ENCODE data around the gene HNRNPM. TPM values are rescaled to one million over a fixed set of nuclear protein-coding genes. Genes with fewer than 3 reads are reported as not detected.

The HNRNPM gene
- total RNA-seq, 1 experiment from 2014 or later = 298 TPM

GRCh38 chr19:8403098-8403819 is 41.5 kb upstream of the HNRNPM start:
- no peak overlapping the region for H3K27ac ChIP-seq (ENCODE audit: low read depth, low read length)
- H3K4me2 ChIP-seq (ENCODE audit: low read length) = no peak overlapping the region
- H3K4me3 ChIP-seq (replicated peaks in 1 of 2; ENCODE audit: low read depth in 1 of 2, low read length in 2 of 2) = no peak overlapping the region
- H3K9me3 ChIP-seq (ENCODE audit: control insufficient read depth in 1 of 2, insufficient read depth in 1 of 2, low read depth in 1 of 2, low read length in 2 of 2) = no peaks in the 10 kb centered on the region
- no peaks in the 10 kb centered on the region for H3K4me1 ChIP-seq (ENCODE audit: control insufficient read depth in 1 of 2, insufficient read depth in 2 of 2, low read length in 2 of 2)
- BruUV-seq (replicated peaks) = no TSS peak
- ChIA-PET CTCF (interaction anchor here (0.7 kb wide), 1 partner anchor 13 kb away, joined by 3 read pairs; the partner anchor contains the start of gene RAB11B), POLR2A (no interaction called here), RAD21 (ENCODE audit: low non-redundant PET in 1 of 2, low total read pairs in 2 of 2, uncharacterized antibody in 2 of 2, unreplicated experiment in 2 of 2) (no interaction called here)
- H4K20me1 ChIP-seq (ENCODE audit: insufficient read depth) = no peaks in the 10 kb centered on the region
- H3K27me3 ChIP-seq (ENCODE audit: insufficient read depth, low read length) = no peaks in the 10 kb centered on the region
- no peak for DNase-seq (ENCODE audit: low read depth, low spot score)
- intact Hi-C loops (cut with micrococcal nuclease) = no loop called here
- TF ChIP-seq SIN3A (IDR thresholded peaks at IDR 0.05; ENCODE audit: low read depth) (no peak), EGR1 (IDR thresholded peaks at IDR 0.05; ENCODE audit: low read depth) (no peak), ZNF274 (IDR thresholded peaks at IDR 0.05; ENCODE audit: low read depth, low read length) (no peak), FOSL1 (IDR thresholded peaks at IDR 0.05; ENCODE audit: low read depth) (no peak)
- no peak overlapping the region for H2AFZ ChIP-seq (ENCODE audit: low read depth, low read length, poor library complexity, severe bottlenecking)
- ATAC-seq = no peak
- H3K79me2 ChIP-seq (ENCODE audit: insufficient read depth, low read length) = peaks cover 10% of the 10 kb centered on the region; the same call in 1 of the 2 replicates
- H3K9ac ChIP-seq (ENCODE audit: low read length) = no peak overlapping the region
- H3K9me2 ChIP-seq (ENCODE audit: insufficient read depth) = no peaks in the 10 kb centered on the region
- H3K36me3 ChIP-seq (ENCODE audit: control insufficient read depth in 1 of 2, insufficient read depth in 2 of 2, low read length in 2 of 2) = peaks cover 6 to 16% of the 10 kb centered on the region in 2 experiments; a peak in 3 of 4 replicates

GRCh38 chr19:8403820-8404109 is 41.0 kb upstream of the HNRNPM start:
- Histone ChIP-seq H3K9me3 (ENCODE audit: control insufficient read depth in 1 of 2, insufficient read depth in 1 of 2, low read depth in 1 of 2, low read length in 2 of 2) (no peaks in the 10 kb centered on the region), H3K9ac (ENCODE audit: low read length) (no peak overlapping the region), H3K27me3 (ENCODE audit: insufficient read depth, low read length) (no peaks in the 10 kb centered on the region), H3K4me3 (replicated peaks in 1 of 2; ENCODE audit: low read depth in 1 of 2, low read length in 2 of 2) (no peak overlapping the region), H3K4me1 (ENCODE audit: control insufficient read depth in 1 of 2, insufficient read depth in 2 of 2, low read length in 2 of 2) (no peaks in the 10 kb centered on the region), H3K9me2 (ENCODE audit: insufficient read depth) (no peaks in the 10 kb centered on the region), H3K36me3 (ENCODE audit: control insufficient read depth in 1 of 2, insufficient read depth in 2 of 2, low read length in 2 of 2) (peaks cover 6 to 16% of the 10 kb centered on the region in 2 experiments; a peak in 3 of 4 replicates), H3K27ac (ENCODE audit: low read depth, low read length) (no peak overlapping the region), H3K4me2 (ENCODE audit: low read length) (no peak overlapping the region), H2AFZ (ENCODE audit: low read depth, low read length, poor library complexity, severe bottlenecking) (no peak overlapping the region), H3K79me2 (ENCODE audit: insufficient read depth, low read length) (0 out of 2 replicates have a peak, but pooled peaks cover 6% of the 10 kb centered on the region), H4K20me1 (ENCODE audit: insufficient read depth) (no peaks in the 10 kb centered on the region)
- intact Hi-C loops (cut with micrococcal nuclease) = no loop called here
- ChIA-PET POLR2A (no interaction called here), CTCF (interaction anchor here (0.7 kb wide), 1 partner anchor 13 kb away, joined by 3 read pairs; the partner anchor contains the start of gene RAB11B), RAD21 (ENCODE audit: low non-redundant PET in 1 of 2, low total read pairs in 2 of 2, uncharacterized antibody in 2 of 2, unreplicated experiment in 2 of 2) (no interaction called here)
- DNase-seq (ENCODE audit: low read depth, low spot score) (no peak), ATAC-seq (no peak)
- TSS peak; percentile 67 for BruUV-seq (replicated peaks)
- TF ChIP-seq TCF7L2 (IDR thresholded peaks at IDR 0.05; ENCODE audit: borderline replicate concordance, extremely low read depth, insufficient read depth, insufficient read length) (no peak), SIN3A (IDR thresholded peaks at IDR 0.05; ENCODE audit: low read depth) (no peak), EZH2 (IDR thresholded peaks at IDR 0.05) (no peak), RAD21 (IDR thresholded peaks at IDR 0.05; ENCODE audit: low read depth) (no peak), POLR2A (IDR thresholded peaks at IDR 0.05; ENCODE audit: borderline replicate concordance, extremely low read depth, insufficient read depth, insufficient read length) (no peak), ZNF274 (IDR thresholded peaks at IDR 0.05; ENCODE audit: low read depth, low read length) (no peak), ZBTB33 (IDR thresholded peaks at IDR 0.05; ENCODE audit: extremely low read depth, insufficient replicate concordance, low read length) (no peak), ELF1 (IDR thresholded peaks at IDR 0.05; ENCODE audit: borderline replicate concordance, low read depth) (no peak), EGR1 (IDR thresholded peaks at IDR 0.05; ENCODE audit: low read depth) (no peak), YY1 (IDR thresholded peaks at IDR 0.05; ENCODE audit: extremely low read depth, insufficient replicate concordance, low read depth, low read length) (no peak), CTCF (IDR thresholded peaks at IDR 0.05 in 2 of 3, conservative IDR thresholded peaks at IDR 0.05 in 1 of 3; ENCODE audit: borderline replicate concordance in 1 of 3, insufficient read depth in 1 of 3, low read depth in 2 of 3, low read length in 2 of 3) (no peak)

Data from HCT116 (cell line).